K562 (cell line): ENCODE data around the gene GOPC. TPM values are rescaled to one million over a fixed set of nuclear protein-coding genes. Genes with fewer than 3 reads are reported as not detected.
A peak's percentile ranks its signal among the peaks of the same experiment; 100 is the strongest.

ENCODE experiments used
- DMBX1 ChIP-seq: fragments of 250-450 bp; sonication (Bioruptor Pico); IDR thresholded peaks from 2 replicates; pipeline ENCODE4 v1.8.0; 2022; ENCODE audit warnings: inconsistent platforms, mild to moderate bottlenecking, moderate library complexity, borderline replicate concordance
- EGR1 ChIP-seq: fragments of 450-650 bp; conservative IDR thresholded peaks from 2 replicates; pipeline ENCODE4 v1.6.1; 2017; ENCODE audit warnings: mild to moderate bottlenecking
- FIP1L1 ChIP-seq: fragments of 200-400 bp; formaldehyde crosslinking; IDR thresholded peaks from 2 replicates; pipeline ENCODE4 v1.6.1; 2018; ENCODE audit warnings: mild to moderate bottlenecking, low read depth, low read length; ENCODE audit not compliant: poor library complexity, severe bottlenecking
- JUN ChIP-seq, 2 experiments: sonication (generic) in 1 of 2; formaldehyde crosslinking in 1 of 2; IDR thresholded peaks; 2 replicates each; pipeline versions ENCODE4 v1.6.1 to v1.8.0; 2012 to 2022; ENCODE audit warnings: borderline replicate concordance in 2 of 2, mild to moderate bottlenecking in 2 of 2, improper control_type of control experiment in 1 of 2, low read depth in 1 of 2, low read length in 1 of 2, missing genetic modification reagents in 1 of 2
- NCOA2 ChIP-seq, 2 experiments: fragments of 450-650 bp; IDR thresholded peaks; 2 replicates each; pipeline ENCODE4 v1.6.1; 2018; ENCODE audit warnings: mild to moderate bottlenecking in 2 of 2, moderate library complexity in 1 of 2; ENCODE audit not compliant: partially characterized antibody in 2 of 2
- PKNOX1 ChIP-seq: fragments of 450-650 bp; IDR thresholded peaks from 2 replicates; pipeline ENCODE4 v1.6.1; 2016
- POLR3G ChIP-seq: IDR thresholded peaks from 2 replicates; pipeline ENCODE4 v1.6.1; 2011; ENCODE audit not compliant: insufficient read length, insufficient replicate concordance; ENCODE audit errors: extremely low read depth
- RHOXF2B ChIP-seq: fragments of 250-450 bp; sonication (Bioruptor Pico); conservative IDR thresholded peaks from 2 replicates; pipeline ENCODE4 v1.5.1; 2021
- RREB1 ChIP-seq: fragments of 250-450 bp; sonication (Bioruptor Pico); IDR thresholded peaks from 2 replicates; pipeline ENCODE4 v1.4.0; 2020
- SAFB ChIP-seq: fragments of 200-400 bp; formaldehyde crosslinking; IDR thresholded peaks from 2 replicates; pipeline ENCODE4 v1.6.1; 2017; ENCODE audit warnings: low read depth, low read length, borderline replicate concordance
- SAFB2 ChIP-seq: fragments of 200-400 bp; formaldehyde crosslinking; IDR thresholded peaks from 2 replicates; pipeline ENCODE4 v1.6.1; 2018; ENCODE audit warnings: borderline replicate concordance, low read length, low read depth, moderate library complexity; ENCODE audit not compliant: severe bottlenecking
- SPI1 ChIP-seq: IDR thresholded peaks from 2 replicates; pipeline ENCODE4 v1.6.1; 2011; ENCODE audit warnings: low read depth, low read length, control low read depth, borderline replicate concordance
- TAF7 ChIP-seq: fragments of 450-650 bp; IDR thresholded peaks from 2 replicates; pipeline ENCODE4 v1.6.1; 2016; ENCODE audit warnings: missing genetic modification characterization, missing compliant biosample characterization
- XRCC3 ChIP-seq: fragments of 450-650 bp; IDR thresholded peaks from 2 replicates; pipeline ENCODE4 v1.6.1; 2017; ENCODE audit warnings: mild to moderate bottlenecking, moderate library complexity
- ZNF175 ChIP-seq: fragments of 200-800 bp; sonication (Bioruptor generic); IDR thresholded peaks from 2 replicates; pipeline ENCODE4 v1.6.1; 2016; ENCODE audit warnings: low read depth, mild to moderate bottlenecking, missing genetic modification characterization, missing compliant biosample characterization
- ZNF23 ChIP-seq: fragments of 250-450 bp; sonication (Bioruptor Pico); IDR thresholded peaks from 2 replicates; pipeline ENCODE4 v1.4.0; 2020; ENCODE audit warnings: mild to moderate bottlenecking
- ZNF77 ChIP-seq: fragments of 250-450 bp; sonication (Bioruptor Pico); IDR thresholded peaks from 2 replicates; pipeline ENCODE4 v1.5.0; 2020
- polyA plus RNA-seq, 8 experiments: library from polyadenylated mRNA; depleted of rRNA in 4 of 8; stranded (reverse) in 5 of 8; unstranded in 3 of 8; fragments of >200 nt; fragmentation: Nextera tagmentation in 2 of 8; fragmentation: Illumina TruSeq in 1 of 8; extraction: Ambion mirVana in 2 of 8; extraction: Trizol in 1 of 8; gene quantifications; 2 replicates each; pipeline versions ENCODE4 v1.2.1 to v1.2.3, GENCODE V29; 2011 to 2014; ENCODE audit warnings: inconsistent platforms in 1 of 8, missing spikeins in 1 of 8
- total RNA-seq, 7 experiments: library from RNA; depleted of rRNA in 6 of 7; stranded (reverse); fragments of >200 nt in 6 of 7; fragmentation: Illumina TruSeq in 2 of 7; extraction: Trizol in 2 of 7; gene quantifications; 2 replicates each; pipeline versions ENCODE4 v1.2.1 to v1.2.3, GENCODE V29; 2011 to 2021; ENCODE audit warnings: low replicate concordance in 1 of 7
- TF ChIP-seq, protein P1 (sequence below): fragments of 250-450 bp; sonication (Bioruptor Pico); IDR thresholded peaks from 2 replicates; pipeline ENCODE4 v1.8.0; 2022; ENCODE audit warnings: inconsistent platforms

GOPC gene
- total and polyA plus RNA-seq, 9 of the 15 experiments (the other 6 are each of a cell fraction or from before 2014, with no cell fraction given), result 10.0 to 32.2 (median 25.6) TPM

DNA sequence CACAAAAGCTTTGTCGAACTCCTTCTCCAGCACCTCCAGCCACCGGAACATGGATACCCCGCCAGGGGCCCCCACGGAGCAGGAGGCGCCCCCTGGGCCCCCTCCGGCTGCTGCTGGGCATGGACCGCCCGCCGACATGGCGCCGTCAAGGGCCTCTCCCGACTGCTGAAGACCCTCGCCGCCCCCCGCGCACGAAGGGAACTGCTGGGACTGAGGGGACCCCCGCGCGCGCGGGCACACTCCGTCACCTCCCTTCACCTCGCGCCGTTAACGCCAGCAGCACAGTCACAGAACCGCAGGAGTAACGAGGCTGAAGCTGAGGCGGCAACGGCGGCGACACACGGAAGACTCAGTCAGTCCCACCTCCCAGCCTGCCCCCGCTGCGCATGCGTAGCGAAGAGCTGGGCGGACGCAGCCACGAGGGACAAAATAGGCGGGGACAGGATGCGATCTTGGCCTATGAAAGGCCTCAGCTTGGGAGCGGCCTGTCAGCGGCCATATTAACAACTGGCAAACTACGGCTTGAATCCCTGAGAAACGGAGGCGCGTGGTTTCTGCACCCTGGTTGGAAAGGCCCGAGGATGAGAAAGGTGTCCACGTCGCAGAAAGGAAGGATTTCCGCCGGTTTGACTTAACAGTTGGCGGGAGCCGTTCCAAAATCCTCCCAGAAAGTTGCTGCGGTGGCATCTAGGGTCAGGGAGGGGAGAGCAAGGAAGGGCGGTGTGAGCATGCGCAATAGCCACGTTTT lies at the start of gene GOPC (continued):
- no peak for TF ChIP-seq FIP1L1
- no peak for TF ChIP-seq NCOA2 (IDR thresholded peaks at IDR 0.05; ENCODE audit: partially characterized antibody in 2 of 2)
- no peak for TF ChIP-seq ZNF175 (CRISPR knock-in tag)
- TF ChIP-seq TAF7 (tag), result no peak
- TF ChIP-seq XRCC3, result no peak
- TF ChIP-seq, protein P1, sequence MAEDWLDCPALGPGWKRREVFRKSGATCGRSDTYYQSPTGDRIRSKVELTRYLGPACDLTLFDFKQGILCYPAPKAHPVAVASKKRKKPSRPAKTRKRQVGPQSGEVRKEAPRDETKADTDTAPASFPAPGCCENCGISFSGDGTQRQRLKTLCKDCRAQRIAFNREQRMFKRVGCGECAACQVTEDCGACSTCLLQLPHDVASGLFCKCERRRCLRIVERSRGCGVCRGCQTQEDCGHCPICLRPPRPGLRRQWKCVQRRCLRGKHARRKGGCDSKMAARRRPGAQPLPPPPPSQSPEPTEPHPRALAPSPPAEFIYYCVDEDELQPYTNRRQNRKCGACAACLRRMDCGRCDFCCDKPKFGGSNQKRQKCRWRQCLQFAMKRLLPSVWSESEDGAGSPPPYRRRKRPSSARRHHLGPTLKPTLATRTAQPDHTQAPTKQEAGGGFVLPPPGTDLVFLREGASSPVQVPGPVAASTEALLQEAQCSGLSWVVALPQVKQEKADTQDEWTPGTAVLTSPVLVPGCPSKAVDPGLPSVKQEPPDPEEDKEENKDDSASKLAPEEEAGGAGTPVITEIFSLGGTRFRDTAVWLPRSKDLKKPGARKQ, result no peak
- peak; percentile 59; the same call in 1 of the 2 replicates for TF ChIP-seq JUN (IDR thresholded peaks at IDR 0.05; ENCODE audit: borderline replicate concordance, low read depth, low read length)
- no peak; the same call in 1 of the 2 replicates for TF ChIP-seq JUN (CRISPR knock-in tag; IDR thresholded peaks at IDR 0.05; ENCODE audit: borderline replicate concordance)
- no peak for TF ChIP-seq RHOXF2B
- TF ChIP-seq PKNOX1, result peak; percentile 92
- TF ChIP-seq RREB1 (CRISPR knock-in tag), result no peak
- TF ChIP-seq POLR3G, result no peak
- TF ChIP-seq EGR1, result no peak; the same call in 1 of the 2 replicates
- no peak for TF ChIP-seq ZNF77 (CRISPR knock-in tag)
- no peak for TF ChIP-seq ZNF23 (CRISPR knock-in tag)
- TF ChIP-seq SAFB2, result no peak
- TF ChIP-seq SAFB, result no peak
- TF ChIP-seq DMBX1 (CRISPR knock-in tag), result peak; percentile 14; the same call in 1 of the 2 replicates
- TF ChIP-seq SPI1, result no peak
